Measurements from ENCODE around the gene PRKN.

PRKN gene

GRCh38 chr6:161540532-161540931 is 1187.0 kb downstream of the PRKN start:
- TF ChIP-seq LEF1 (IDR thresholded peaks at IDR 0.05; ENCODE audit: borderline replicate concordance) (no peak), SP1 (IDR thresholded peaks at IDR 0.05) (no peak), L3MBTL2 (conservative IDR thresholded peaks at IDR 0.05) (no peak), FOXM1 (IDR thresholded peaks at IDR 0.05; ENCODE audit: borderline replicate concordance) (no peak), BHLHE40 (IDR thresholded peaks at IDR 0.05; ENCODE audit: borderline replicate concordance) (no peak), ELF4 (IDR thresholded peaks at IDR 0.05) (no peak), SUZ12 (IDR thresholded peaks at IDR 0.05) (no peak), ZNF384 (IDR thresholded peaks at IDR 0.05) (no peak), FOXA1 (IDR thresholded peaks at IDR 0.05) (no peak), NFRKB (IDR thresholded peaks at IDR 0.05) (no peak), TARDBP (IDR thresholded peaks at IDR 0.05) (no peak), FOXK2 (IDR thresholded peaks at IDR 0.05) (no peak)
- no peak for DNase-seq (ENCODE audit: extremely low spot score)
- POLR2A ChIA-PET = no interaction called here
- CTCF ChIA-PET = no interaction called here

GRCh38 chr6:161536224-161536630 is 1191.3 kb downstream of the PRKN start:
- ChIA-PET CTCF (interaction anchor here (0.6 kb wide), 1 partner anchor 17 kb away, joined by 3 read pairs; no protein-coding TSS in a partner anchor), POLR2A (no interaction called here)
- DNase-seq (ENCODE audit: extremely low spot score) = no peak
- TF ChIP-seq ELF4 (IDR thresholded peaks at IDR 0.05) (no peak), ZNF384 (IDR thresholded peaks at IDR 0.05) (peak; percentile 50; the same call in 1 of the 2 replicates)

GRCh38 chr6:161534264-161534873 is 1193.2 kb downstream of the PRKN start:
- CTCF ChIA-PET = no interaction called here
- TF ChIP-seq ELF4 (IDR thresholded peaks at IDR 0.05) = no peak
- POLR2A ChIA-PET = no interaction called here
- DNase-seq (ENCODE audit: extremely low spot score) = no peak

- POLR2A ChIA-PET = no interaction called here
- no peak for DNase-seq (ENCODE audit: extremely low spot score)
- TF ChIP-seq SP1 (IDR thresholded peaks at IDR 0.05) = no peak
- no peak for TF ChIP-seq FOXK2 (IDR thresholded peaks at IDR 0.05)
- no peak for TF ChIP-seq ELF4 (IDR thresholded peaks at IDR 0.05)
- no peak for TF ChIP-seq L3MBTL2 (conservative IDR thresholded peaks at IDR 0.05)
- no peak for TF ChIP-seq HDGF (IDR thresholded peaks at IDR 0.05; ENCODE audit: borderline replicate concordance)
- TF ChIP-seq TARDBP (IDR thresholded peaks at IDR 0.05) = no peak
- no peak for TF ChIP-seq SUZ12 (IDR thresholded peaks at IDR 0.05)
- TF ChIP-seq ARNT (IDR thresholded peaks at IDR 0.05) = no peak
- TF ChIP-seq NFRKB (IDR thresholded peaks at IDR 0.05) = no peak
- TF ChIP-seq FOXM1 (IDR thresholded peaks at IDR 0.05; ENCODE audit: borderline replicate concordance) = no peak
- no peak for TF ChIP-seq LEF1 (IDR thresholded peaks at IDR 0.05; ENCODE audit: borderline replicate concordance)
- no peak for TF ChIP-seq PKNOX1 (IDR thresholded peaks at IDR 0.05)
- TF ChIP-seq ZNF384 (IDR thresholded peaks at IDR 0.05) = no peak
- TF ChIP-seq CTBP1 (IDR thresholded peaks at IDR 0.05; ENCODE audit: borderline replicate concordance) = no peak
- TF ChIP-seq FOXA1 (IDR thresholded peaks at IDR 0.05) = no peak
- no peak for TF ChIP-seq BHLHE40 (IDR thresholded peaks at IDR 0.05; ENCODE audit: borderline replicate concordance)
- CTCF ChIA-PET = no interaction called here
These were observed 1194.3 kb downstream of the PRKN start for GRCh38 chr6:161533266-161533665.

GRCh38 chr6:161532536-161532935 is 1195.0 kb downstream of the PRKN start:
- no peak for TF ChIP-seq TARDBP (IDR thresholded peaks at IDR 0.05)
- TF ChIP-seq L3MBTL2 (conservative IDR thresholded peaks at IDR 0.05) = no peak
- no peak for TF ChIP-seq SUZ12 (IDR thresholded peaks at IDR 0.05)
- TF ChIP-seq NFRKB (IDR thresholded peaks at IDR 0.05) = no peak
- TF ChIP-seq ZNF384 (IDR thresholded peaks at IDR 0.05) = no peak
- no peak for TF ChIP-seq FOXA1 (IDR thresholded peaks at IDR 0.05)
- TF ChIP-seq ELF4 (IDR thresholded peaks at IDR 0.05) = no peak
- no peak for TF ChIP-seq HDGF (IDR thresholded peaks at IDR 0.05; ENCODE audit: borderline replicate concordance)
- TF ChIP-seq FOXM1 (IDR thresholded peaks at IDR 0.05; ENCODE audit: borderline replicate concordance) = no peak
- no peak for TF ChIP-seq SP1 (IDR thresholded peaks at IDR 0.05)
- POLR2A ChIA-PET = no interaction called here
- DNase-seq (ENCODE audit: extremely low spot score) = no peak
- CTCF ChIA-PET = no interaction called here

GRCh38 chr6:161526794-161527193 is 1200.8 kb downstream of the PRKN start:
- ChIA-PET POLR2A (no interaction called here), CTCF (no interaction called here)
- no peak for DNase-seq (ENCODE audit: extremely low spot score)
- TF ChIP-seq BHLHE40 (IDR thresholded peaks at IDR 0.05; ENCODE audit: borderline replicate concordance) (no peak), L3MBTL2 (conservative IDR thresholded peaks at IDR 0.05) (no peak), NFRKB (IDR thresholded peaks at IDR 0.05) (no peak), CTBP1 (IDR thresholded peaks at IDR 0.05; ENCODE audit: borderline replicate concordance) (no peak), PKNOX1 (IDR thresholded peaks at IDR 0.05) (no peak), SP1 (IDR thresholded peaks at IDR 0.05) (no peak), HDGF (IDR thresholded peaks at IDR 0.05; ENCODE audit: borderline replicate concordance) (no peak), FOXK2 (IDR thresholded peaks at IDR 0.05) (no peak), TARDBP (IDR thresholded peaks at IDR 0.05) (no peak)

- TF ChIP-seq TARDBP (IDR thresholded peaks at IDR 0.05) = no peak
- TF ChIP-seq FOXK2 (IDR thresholded peaks at IDR 0.05) = no peak
- TF ChIP-seq BHLHE40 (IDR thresholded peaks at IDR 0.05; ENCODE audit: borderline replicate concordance) = no peak
- no peak for TF ChIP-seq NFRKB (IDR thresholded peaks at IDR 0.05)
- no peak for TF ChIP-seq ELF4 (IDR thresholded peaks at IDR 0.05)
- TF ChIP-seq LEF1 (IDR thresholded peaks at IDR 0.05; ENCODE audit: borderline replicate concordance) = no peak
- TF ChIP-seq PKNOX1 (IDR thresholded peaks at IDR 0.05) = no peak
- TF ChIP-seq ZNF384 (IDR thresholded peaks at IDR 0.05) = no peak
- no peak for TF ChIP-seq SP1 (IDR thresholded peaks at IDR 0.05)
- TF ChIP-seq FOXA1 (IDR thresholded peaks at IDR 0.05) = no peak
- no peak for TF ChIP-seq L3MBTL2 (conservative IDR thresholded peaks at IDR 0.05)
- CTCF ChIA-PET = no interaction called here
These were observed 1204.2 kb downstream of the PRKN start for GRCh38 chr6:161523362-161523761.

More at GRCh38 chr6:161523362-161523761, 1204.2 kb downstream of the PRKN start:
- DNase-seq (ENCODE audit: extremely low spot score) = no peak
- POLR2A ChIA-PET = no interaction called here

Measured in HEK293T (cell line).